GM21717 (cell line): ENCODE results near the gene NRIP2.

ENCODE experiments used
- ATAC-seq: cut with Tn5 transposase; IDR thresholded peaks from one replicate; pipeline ENCODE4 v1.9.1; 2021; ENCODE audit warnings: mild to moderate bottlenecking, moderate library complexity; ENCODE audit not compliant: unreplicated experiment

The NRIP2 gene

DNA sequence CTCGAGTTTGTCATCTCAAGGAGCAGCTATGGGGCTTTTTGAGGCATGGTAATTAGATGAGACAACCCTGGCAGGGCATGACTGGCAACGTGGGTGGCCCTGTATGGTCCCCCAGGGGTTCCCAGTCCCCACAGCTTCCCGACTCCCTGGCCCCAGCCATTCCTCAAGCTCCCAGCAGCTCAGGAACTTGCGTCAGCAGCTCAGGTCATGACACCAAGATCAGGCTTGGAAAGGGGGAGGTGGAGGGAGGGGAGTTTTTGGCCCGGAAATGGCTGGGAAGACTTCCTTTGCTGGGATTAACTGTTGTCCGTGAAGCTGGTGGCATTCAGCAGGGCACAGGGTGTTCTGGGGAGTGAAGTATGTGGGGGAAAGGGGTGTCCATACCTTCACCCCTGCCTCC is 10.4 kb upstream of the NRIP2 start:
- no peak for ATAC-seq

DNA sequence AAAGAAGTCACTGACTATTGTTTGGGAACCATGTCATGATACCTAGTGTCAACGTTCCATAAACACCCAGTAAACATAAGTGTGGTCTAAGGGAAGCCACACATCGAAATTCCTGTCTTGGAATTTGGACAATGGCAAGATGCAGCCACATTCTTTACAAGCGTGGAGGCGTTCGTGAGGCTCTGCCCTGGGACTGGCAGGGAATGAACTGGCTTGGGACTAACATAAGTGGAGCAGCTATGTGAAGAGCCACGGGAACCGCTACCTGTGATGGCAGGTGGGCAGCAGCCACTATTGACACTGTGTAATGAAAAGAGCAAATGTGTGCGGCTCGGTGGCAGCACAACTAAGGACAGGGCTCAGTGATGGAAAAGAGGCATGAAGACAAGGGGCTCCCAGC is 10.0 kb upstream of the NRIP2 start:
- ATAC-seq: no peak

GRCh38 chr12:2842948-2843347 is 8.1 kb upstream of the NRIP2 start:
- ATAC-seq: no peak

- ATAC-seq: no peak
Measured at GRCh38 chr12:2841056-2841650, 6.3 kb upstream of the NRIP2 start.

DNA sequence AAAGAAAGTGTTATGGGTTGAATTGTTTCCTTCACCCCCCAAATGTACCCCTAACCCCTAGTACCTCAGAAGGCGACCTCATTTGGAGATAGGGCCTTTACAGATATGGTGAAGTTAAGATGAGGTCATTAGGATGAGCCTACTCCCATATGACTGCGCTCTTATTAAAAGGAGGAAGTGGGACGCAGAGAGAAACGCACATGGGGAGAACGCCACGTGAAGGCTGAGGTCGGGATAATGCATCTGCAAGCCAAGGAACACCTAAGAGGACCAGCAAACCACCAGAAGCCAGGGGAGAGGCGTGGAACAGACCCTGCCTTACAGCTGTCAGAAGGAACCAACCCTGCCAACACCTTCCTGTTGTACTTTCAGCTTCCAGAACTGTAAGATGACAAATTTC is 1.7 kb upstream of the NRIP2 start:
- no peak for ATAC-seq

GRCh38 chr12:2835691-2836403 is 1.0 kb upstream of the NRIP2 start:
- ATAC-seq: no peak

DNA sequence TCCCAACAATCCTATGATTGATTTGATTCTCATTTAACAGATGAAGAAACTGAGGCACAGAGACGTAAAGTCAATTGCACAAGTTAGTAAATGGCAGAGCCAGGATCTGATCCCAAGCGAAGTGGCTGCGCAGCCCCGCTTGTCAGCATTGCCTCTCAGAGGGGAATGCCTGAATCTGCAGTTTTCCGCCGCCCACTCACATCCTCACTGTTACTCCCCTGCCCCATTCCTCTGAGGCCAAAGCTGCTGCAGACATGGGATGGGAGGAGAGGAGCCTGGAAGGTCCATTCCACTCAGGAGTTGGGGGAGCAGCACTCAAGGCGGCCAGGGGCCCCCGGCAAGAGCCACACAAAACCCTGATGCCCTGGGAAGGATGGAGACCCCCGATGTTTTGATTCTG is 1.0 kb downstream of the NRIP2 start:
- ATAC-seq: no peak

DNA sequence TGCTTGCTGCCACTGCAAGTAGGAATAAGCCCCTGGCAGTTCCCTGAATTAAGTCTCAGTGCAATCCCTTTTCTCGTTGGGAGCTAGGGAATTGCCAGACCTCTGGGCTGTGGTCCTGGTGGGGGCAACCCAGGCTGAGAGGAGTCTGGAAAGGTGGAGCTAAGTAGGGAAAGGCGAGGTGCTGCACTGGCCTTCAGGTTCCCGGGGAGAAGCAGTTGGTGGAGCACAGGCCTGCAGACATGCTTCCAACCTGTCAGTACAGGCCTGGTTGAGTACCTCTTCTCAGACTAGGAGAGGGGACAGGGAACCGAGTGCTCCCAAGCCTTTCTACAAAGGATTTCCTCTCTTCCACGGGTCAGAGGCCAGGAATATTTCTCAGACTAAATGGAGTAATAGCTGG is 1.5 kb downstream of the NRIP2 start:
- no peak for ATAC-seq

DNA sequence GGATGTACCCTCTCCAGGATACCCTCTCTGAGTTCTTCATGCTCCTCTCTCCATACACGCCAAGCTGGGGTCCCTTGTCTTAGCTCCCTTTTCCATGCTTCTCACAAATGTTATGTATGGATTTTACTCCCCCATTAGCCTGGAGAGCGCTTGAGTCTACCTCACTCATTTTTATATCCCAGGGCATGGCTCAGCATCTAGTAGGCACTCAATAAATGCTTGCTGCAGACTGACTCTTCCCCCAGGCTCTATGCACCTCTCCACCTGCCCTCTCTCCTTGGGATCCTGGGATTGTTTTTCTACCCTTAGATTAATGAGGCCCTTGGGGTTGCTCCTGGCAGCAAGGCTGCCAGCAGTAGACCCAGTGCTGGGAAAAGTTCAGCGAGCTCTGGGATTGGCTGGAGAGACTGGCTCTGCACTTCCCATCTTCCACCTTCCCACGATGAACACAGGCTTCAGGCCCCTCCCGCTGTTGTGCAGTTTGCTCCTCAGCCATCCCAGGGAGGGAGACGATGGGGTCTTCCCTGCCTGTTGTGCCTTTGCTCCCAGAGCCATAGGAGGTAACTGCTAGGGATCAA is 2.2 kb downstream of the NRIP2 start:
- no peak for ATAC-seq

- ATAC-seq: no peak
Measured at GRCh38 chr12:2829275-2829674, 5.6 kb downstream of the NRIP2 start.

GRCh38 chr12:2826721-2827515 is 7.9 kb downstream of the NRIP2 start:
- no peak for ATAC-seq

GRCh38 chr12:2826036-2826435 is 8.8 kb downstream of the NRIP2 start:
- ATAC-seq: no peak

- ATAC-seq: no peak
Measured at GRCh38 chr12:2825132-2825531, 9.7 kb downstream of the NRIP2 start.

- ATAC-seq: no peak
Measured at GRCh38 chr12:2824541-2824940, 10.3 kb downstream of the NRIP2 start.

GRCh38 chr12:2823483-2823882 is 11.4 kb downstream of the NRIP2 start:
- ATAC-seq: no peak

DNA sequence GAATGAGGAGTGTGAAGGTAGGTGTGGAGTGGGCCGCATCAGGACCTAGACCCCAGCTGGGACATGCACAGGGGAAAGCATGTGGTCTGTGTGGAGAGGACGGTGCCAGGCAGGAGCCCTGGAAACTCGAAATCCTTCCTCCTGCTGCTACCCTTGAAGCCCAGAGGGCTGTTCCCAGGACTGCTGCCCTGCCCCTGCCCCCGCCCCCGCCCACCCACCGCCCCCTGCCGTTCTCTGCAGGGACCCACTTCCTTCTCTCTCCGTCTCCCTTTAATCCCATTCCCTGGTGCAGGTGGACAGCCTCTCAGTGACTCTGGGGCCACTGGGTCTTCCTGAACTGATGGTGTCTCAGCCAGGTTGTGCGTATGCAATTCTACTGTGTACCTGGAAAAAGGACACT is 14.4 kb downstream of the NRIP2 start:
- no peak for ATAC-seq

GRCh38 chr12:2819810-2820209 is 15.0 kb downstream of the NRIP2 start:
- no peak for ATAC-seq

DNA sequence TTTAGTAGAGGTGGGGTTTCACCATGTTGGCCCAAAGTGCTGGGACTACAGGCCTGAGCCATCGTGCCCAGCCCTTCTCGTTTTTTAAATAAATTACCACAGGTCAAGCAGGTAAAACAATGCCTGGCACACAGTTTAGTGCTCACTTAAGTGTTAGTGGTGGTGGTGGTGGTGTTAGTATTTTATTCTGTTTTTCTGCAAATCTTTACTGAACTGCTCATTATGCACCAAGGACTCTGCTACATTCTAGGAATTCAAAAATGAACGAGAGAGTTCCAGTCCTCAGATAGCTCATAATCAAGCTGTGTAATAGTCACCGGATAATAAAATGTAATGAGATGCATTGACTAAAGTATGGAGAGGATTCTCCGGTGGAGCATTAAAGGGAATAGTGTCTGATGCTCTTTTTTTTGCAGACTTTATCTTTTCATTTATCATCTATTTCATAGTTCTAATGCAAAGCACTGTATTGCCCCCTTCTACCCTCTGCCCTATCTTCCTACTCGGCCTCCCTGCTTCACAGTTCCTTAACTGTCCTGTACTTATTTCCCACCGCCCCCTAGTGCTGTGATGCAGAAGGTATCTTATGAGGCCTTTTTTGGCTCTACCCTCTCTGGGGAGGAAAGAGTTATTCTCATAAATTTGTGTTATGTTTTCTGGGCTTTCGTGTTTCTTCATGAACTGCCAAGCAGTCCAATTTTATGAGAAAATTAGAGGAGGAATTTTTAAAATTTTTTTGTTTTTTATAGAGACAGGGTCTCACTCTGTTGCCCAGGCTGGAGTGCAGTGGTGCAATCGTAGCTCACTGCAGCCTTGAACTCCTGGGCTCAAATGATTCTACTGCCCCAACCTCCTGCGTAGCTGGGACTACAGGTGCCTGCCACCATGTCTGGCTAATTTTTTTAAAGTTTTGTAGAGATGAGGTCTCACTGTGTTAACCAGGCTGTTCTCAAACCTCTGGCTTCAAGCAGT is 21.3 kb downstream of the NRIP2 start:
- peak; percentile 32 for ATAC-seq

- ATAC-seq: peak; percentile 95
Measured at GRCh38 chr12:2812290-2813213, 22.3 kb downstream of the NRIP2 start, which contains the start of gene ITFG2. Gene ITFG2, plus strand, starts transcription at chr12:2812668. Its CDS starts 93 bp downstream, at chr12:2812761.
